ENCODE measurements around the gene BLVRB. TPM values are rescaled to one million over a fixed set of nuclear protein-coding genes. Genes with fewer than 3 reads are reported as not detected.

The BLVRB gene
- total and polyA plus RNA-seq, 9 of the 15 experiments (the other 6 are each of a cell fraction or from before 2014, with no cell fraction given), result 81.1 to 749 (median 331) TPM

DNA sequence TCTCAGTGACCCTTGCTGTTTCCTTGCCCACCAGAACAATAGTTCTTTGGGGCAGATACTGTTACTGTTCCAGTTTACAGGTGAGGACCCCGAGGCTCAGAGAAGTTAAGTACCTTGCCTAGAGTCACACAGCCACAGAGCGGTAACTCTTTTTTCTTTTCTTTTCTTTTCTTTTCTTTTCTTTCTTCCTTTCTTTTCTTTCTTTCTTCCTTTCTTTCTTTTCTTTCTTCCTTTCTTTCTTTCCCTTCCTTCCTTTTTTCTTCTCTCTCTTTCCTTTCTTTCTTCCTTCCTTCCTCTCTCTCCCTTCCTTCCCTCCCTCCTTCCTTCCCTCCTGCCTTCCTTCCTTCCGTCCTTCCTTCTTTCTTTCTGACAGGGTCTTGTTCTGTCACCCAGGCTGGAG is 47.5 kb downstream of the BLVRB start (continued):
- TF ChIP-seq, protein P1, sequence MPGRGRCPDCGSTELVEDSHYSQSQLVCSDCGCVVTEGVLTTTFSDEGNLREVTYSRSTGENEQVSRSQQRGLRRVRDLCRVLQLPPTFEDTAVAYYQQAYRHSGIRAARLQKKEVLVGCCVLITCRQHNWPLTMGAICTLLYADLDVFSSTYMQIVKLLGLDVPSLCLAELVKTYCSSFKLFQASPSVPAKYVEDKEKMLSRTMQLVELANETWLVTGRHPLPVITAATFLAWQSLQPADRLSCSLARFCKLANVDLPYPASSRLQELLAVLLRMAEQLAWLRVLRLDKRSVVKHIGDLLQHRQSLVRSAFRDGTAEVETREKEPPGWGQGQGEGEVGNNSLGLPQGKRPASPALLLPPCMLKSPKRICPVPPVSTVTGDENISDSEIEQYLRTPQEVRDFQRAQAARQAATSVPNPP (IDR thresholded peaks at IDR 0.05; ENCODE audit: borderline replicate concordance, insufficient read depth, insufficient read length), result no peak
- TF ChIP-seq, protein P2, sequence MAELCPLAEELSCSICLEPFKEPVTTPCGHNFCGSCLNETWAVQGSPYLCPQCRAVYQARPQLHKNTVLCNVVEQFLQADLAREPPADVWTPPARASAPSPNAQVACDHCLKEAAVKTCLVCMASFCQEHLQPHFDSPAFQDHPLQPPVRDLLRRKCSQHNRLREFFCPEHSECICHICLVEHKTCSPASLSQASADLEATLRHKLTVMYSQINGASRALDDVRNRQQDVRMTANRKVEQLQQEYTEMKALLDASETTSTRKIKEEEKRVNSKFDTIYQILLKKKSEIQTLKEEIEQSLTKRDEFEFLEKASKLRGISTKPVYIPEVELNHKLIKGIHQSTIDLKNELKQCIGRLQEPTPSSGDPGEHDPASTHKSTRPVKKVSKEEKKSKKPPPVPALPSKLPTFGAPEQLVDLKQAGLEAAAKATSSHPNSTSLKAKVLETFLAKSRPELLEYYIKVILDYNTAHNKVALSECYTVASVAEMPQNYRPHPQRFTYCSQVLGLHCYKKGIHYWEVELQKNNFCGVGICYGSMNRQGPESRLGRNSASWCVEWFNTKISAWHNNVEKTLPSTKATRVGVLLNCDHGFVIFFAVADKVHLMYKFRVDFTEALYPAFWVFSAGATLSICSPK (IDR thresholded peaks at IDR 0.05; ENCODE audit: borderline replicate concordance), result no peak
- TF ChIP-seq BACH1 (tag; IDR thresholded peaks at IDR 0.05), result no peak
- TF ChIP-seq SMARCA5 (IDR thresholded peaks at IDR 0.05), result peak; percentile 75
- no peak for TF ChIP-seq SPI1 (IDR thresholded peaks at IDR 0.05; ENCODE audit: borderline replicate concordance, low read depth, low read length)
- TF ChIP-seq SAFB2 (IDR thresholded peaks at IDR 0.05; ENCODE audit: borderline replicate concordance, low read depth, low read length, severe bottlenecking), result no peak
- TF ChIP-seq, protein P3, sequence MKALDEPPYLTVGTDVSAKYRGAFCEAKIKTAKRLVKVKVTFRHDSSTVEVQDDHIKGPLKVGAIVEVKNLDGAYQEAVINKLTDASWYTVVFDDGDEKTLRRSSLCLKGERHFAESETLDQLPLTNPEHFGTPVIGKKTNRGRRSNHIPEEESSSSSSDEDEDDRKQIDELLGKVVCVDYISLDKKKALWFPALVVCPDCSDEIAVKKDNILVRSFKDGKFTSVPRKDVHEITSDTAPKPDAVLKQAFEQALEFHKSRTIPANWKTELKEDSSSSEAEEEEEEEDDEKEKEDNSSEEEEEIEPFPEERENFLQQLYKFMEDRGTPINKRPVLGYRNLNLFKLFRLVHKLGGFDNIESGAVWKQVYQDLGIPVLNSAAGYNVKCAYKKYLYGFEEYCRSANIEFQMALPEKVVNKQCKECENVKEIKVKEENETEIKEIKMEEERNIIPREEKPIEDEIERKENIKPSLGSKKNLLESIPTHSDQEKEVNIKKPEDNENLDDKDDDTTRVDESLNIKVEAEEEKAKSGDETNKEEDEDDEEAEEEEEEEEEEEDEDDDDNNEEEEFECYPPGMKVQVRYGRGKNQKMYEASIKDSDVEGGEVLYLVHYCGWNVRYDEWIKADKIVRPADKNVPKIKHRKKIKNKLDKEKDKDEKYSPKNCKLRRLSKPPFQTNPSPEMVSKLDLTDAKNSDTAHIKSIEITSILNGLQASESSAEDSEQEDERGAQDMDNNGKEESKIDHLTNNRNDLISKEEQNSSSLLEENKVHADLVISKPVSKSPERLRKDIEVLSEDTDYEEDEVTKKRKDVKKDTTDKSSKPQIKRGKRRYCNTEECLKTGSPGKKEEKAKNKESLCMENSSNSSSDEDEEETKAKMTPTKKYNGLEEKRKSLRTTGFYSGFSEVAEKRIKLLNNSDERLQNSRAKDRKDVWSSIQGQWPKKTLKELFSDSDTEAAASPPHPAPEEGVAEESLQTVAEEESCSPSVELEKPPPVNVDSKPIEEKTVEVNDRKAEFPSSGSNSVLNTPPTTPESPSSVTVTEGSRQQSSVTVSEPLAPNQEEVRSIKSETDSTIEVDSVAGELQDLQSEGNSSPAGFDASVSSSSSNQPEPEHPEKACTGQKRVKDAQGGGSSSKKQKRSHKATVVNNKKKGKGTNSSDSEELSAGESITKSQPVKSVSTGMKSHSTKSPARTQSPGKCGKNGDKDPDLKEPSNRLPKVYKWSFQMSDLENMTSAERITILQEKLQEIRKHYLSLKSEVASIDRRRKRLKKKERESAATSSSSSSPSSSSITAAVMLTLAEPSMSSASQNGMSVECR (CRISPR knock-in tag; IDR thresholded peaks at IDR 0.05), result no peak
- TF ChIP-seq, protein P4, sequence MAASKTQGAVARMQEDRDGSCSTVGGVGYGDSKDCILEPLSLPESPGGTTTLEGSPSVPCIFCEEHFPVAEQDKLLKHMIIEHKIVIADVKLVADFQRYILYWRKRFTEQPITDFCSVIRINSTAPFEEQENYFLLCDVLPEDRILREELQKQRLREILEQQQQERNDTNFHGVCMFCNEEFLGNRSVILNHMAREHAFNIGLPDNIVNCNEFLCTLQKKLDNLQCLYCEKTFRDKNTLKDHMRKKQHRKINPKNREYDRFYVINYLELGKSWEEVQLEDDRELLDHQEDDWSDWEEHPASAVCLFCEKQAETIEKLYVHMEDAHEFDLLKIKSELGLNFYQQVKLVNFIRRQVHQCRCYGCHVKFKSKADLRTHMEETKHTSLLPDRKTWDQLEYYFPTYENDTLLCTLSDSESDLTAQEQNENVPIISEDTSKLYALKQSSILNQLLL (CRISPR knock-in tag; IDR thresholded peaks at IDR 0.05; ENCODE audit: borderline replicate concordance), result no peak
- TF ChIP-seq IFI16 (CRISPR knock-in tag; IDR thresholded peaks at IDR 0.05), result no peak
- 0 out of 2 replicates have a peak, but pooled peaks have one; percentile 17 for TF ChIP-seq MTA2 (IDR thresholded peaks at IDR 0.05; ENCODE audit: low read depth)
- no peak for TF ChIP-seq ZNF274 (IDR thresholded peaks at IDR 0.05; ENCODE audit: borderline replicate concordance, low read depth, low read length)
- TF ChIP-seq ZFP36 (IDR thresholded peaks at IDR 0.05; ENCODE audit: low read depth, low read length, partially characterized antibody), result peak; percentile 87
- no peak for TF ChIP-seq ZNF347 (CRISPR knock-in tag; IDR thresholded peaks at IDR 0.05; ENCODE audit: low read depth)
- no peak for TF ChIP-seq SMAD3 (CRISPR knock-in tag; conservative IDR thresholded peaks at IDR 0.05)
- no peak for TF ChIP-seq LCOR (CRISPR knock-in tag; IDR thresholded peaks at IDR 0.05)
- TF ChIP-seq FUS (optimal IDR thresholded peaks at IDR 0.05; ENCODE audit: low read depth, low read length), result no peak
- TF ChIP-seq POLR2B (IDR thresholded peaks at IDR 0.05; ENCODE audit: low read depth, partially characterized antibody), result no peak
- peak; percentile 94 for TF ChIP-seq BCOR (IDR thresholded peaks at IDR 0.05)
- no peak for TF ChIP-seq POLR3G (IDR thresholded peaks at IDR 0.05; ENCODE audit: extremely low read depth, insufficient read length, insufficient replicate concordance)
- no peak for TF ChIP-seq NELFE (IDR thresholded peaks at IDR 0.05; ENCODE audit: insufficient read depth, insufficient read length)
- TF ChIP-seq BDP1 (IDR thresholded peaks at IDR 0.05; ENCODE audit: insufficient read depth, insufficient read length), result no peak
- TF ChIP-seq KLF6 (CRISPR knock-in tag; IDR thresholded peaks at IDR 0.05; ENCODE audit: borderline replicate concordance), result no peak

Data from K562 (cell line).